ENCODE measurements around the gene WDR4. TPM values are rescaled to one million over a fixed set of nuclear protein-coding genes. Genes with fewer than 3 reads are reported as not detected.

WDR4 gene
- total and polyA plus RNA-seq, 2 of the 4 experiments (the other 2 are of a cell fraction), result 11.3 to 20.8 TPM

DNA sequence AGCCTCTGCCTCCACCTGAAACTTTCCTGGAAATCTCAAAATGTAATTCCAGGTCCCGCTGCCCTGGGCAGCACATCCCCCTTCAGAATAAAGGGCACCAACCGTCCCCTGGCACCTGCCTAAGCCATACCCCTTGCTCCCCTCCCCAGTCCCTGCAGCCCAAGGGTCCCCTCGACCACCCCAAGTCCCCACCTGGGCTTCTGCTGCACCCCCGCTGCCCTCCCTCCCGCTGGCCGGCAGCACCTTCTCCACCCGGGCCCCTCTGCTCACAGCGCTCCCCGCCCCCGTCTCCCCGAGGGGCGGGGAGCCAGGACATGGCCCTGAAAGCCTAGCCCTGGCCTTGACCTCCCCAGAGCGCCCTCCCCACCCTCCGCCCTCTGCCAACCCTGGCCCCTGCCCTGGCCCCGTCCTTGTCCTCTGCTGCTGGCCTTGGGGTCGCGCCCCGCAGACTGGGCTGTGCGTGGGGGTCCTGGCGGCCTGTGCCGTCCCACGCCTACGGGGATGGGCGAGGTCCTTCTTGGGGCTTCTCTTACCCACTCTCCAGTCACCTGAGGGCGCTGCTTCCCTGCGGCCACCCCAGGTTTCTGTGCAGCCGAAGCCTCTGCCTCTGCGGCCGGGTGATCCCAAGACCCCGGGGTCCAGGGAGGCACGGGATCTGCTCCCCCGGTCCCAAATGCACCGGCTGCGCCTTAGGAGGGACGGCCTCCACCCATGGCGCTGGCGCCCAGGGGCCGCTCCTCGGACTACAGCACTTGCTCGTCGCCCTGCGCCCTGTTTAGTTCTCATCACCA is 41.7 kb downstream of the WDR4 start:
- no peak overlapping the region for H3K4me3 ChIP-seq (ENCODE audit: insufficient read depth, low read depth, low read length)
- H3K56ac ChIP-seq (ENCODE audit: extremely low read depth, insufficient read depth, low read length), result no peak overlapping the region
- dilution Hi-C loops (cut with HindIII; ENCODE audit: low sequenced_read_pairs, unreplicated experiment), result no loop called here
- no peak overlapping the region for H2BK120ac ChIP-seq (ENCODE audit: low read depth, low read length)
- H4K5ac ChIP-seq (ENCODE audit: low read depth, low read length), result no peak overlapping the region
- H4K20me1 ChIP-seq (ENCODE audit: insufficient read depth, low read length), result peaks cover 10% of the 10 kb centered on the region; the same call in 1 of the 2 replicates
- H2AFZ ChIP-seq (replicated peaks; ENCODE audit: low read length, poor library complexity), result no peak overlapping the region
- no peak overlapping the region for H3K4me2 ChIP-seq (ENCODE audit: low read depth, low read length)
- no peak overlapping the region for H3K9ac ChIP-seq (ENCODE audit: low read depth, low read length)
- ATAC-seq (ENCODE audit: low read depth) (no peak), DNase-seq (no peak)
- H3K79me1 ChIP-seq (ENCODE audit: low read depth in 1 of 2, low read length in 2 of 2), result peaks cover 0 to 12% of the 10 kb centered on the region in 2 experiments; a peak in 2 of 4 replicates
- H2BK5ac ChIP-seq (ENCODE audit: low read depth, low read length, poor library complexity, severe bottlenecking), result no peak overlapping the region
- H3K14ac ChIP-seq (replicated peaks; ENCODE audit: low read depth, low read length), result no peak overlapping the region
- intact Hi-C loops (cut with micrococcal nuclease), result no loop called here
- ChIA-PET CTCF (no interaction called here), POLR2A (ENCODE audit: unreplicated experiment) (no interaction called here)
- H3K4ac ChIP-seq (ENCODE audit: low read depth, low read length), result no peak overlapping the region
- no peaks in the 10 kb centered on the region for H3K27me3 ChIP-seq (ENCODE audit: control insufficient read depth, insufficient read depth, low read length)
- no peak overlapping the region for H2AK9ac ChIP-seq (replicated peaks; ENCODE audit: low read depth, low read length, poor library complexity)
- WGBS, 2 experiments (ENCODE audit: extremely low coverage in 2 of 2, insufficient read length in 1 of 2), result 64% methylated on average over 26 of the region's 42 CpGs; no CpG with 5 or more reads in 1 of the 2 experiments
- H2BK20ac ChIP-seq (ENCODE audit: low read depth, low read length), result no peak overlapping the region
- no peak overlapping the region for H3K23ac ChIP-seq (ENCODE audit: low read depth, low read length)
- peaks cover 17% of the 10 kb centered on the region; the same call in 1 of the 2 replicates for H3K9me1 ChIP-seq (ENCODE audit: insufficient read depth, low read length)
- TF ChIP-seq CHD1 (IDR thresholded peaks at IDR 0.05; ENCODE audit: low read depth, low read length), result no peak
- TF ChIP-seq RFX5 (IDR thresholded peaks at IDR 0.05; ENCODE audit: low read depth, low read length), result no peak
- no peak overlapping the region for H3K18ac ChIP-seq (ENCODE audit: low read depth, low read length)
- no peak overlapping the region for H3K27ac ChIP-seq (ENCODE audit: insufficient read depth, low read length)
- H3K9me3 ChIP-seq (ENCODE audit: control insufficient read depth, insufficient read depth, low read length), result no peaks in the 10 kb centered on the region
- peaks cover 20% of the 10 kb centered on the region for H3K36me3 ChIP-seq (ENCODE audit: control insufficient read depth, insufficient read depth, low read length)
- no peak overlapping the region for H4K91ac ChIP-seq (ENCODE audit: insufficient read depth, low read depth, low read length)
- H2BK15ac ChIP-seq (ENCODE audit: low read depth, low read length), result no peak overlapping the region
- in situ Hi-C loops (cut with MboI; ENCODE audit: low sequenced_read_pairs), result loop anchor here (25.0 kb wide), 1 partner anchor 675 kb away; no protein-coding TSS in a partner anchor
- no peak overlapping the region for H2AK5ac ChIP-seq (ENCODE audit: low read depth, low read length)
- H4K8ac ChIP-seq (ENCODE audit: low read depth in 2 of 2, low read length in 2 of 2), result no peak overlapping the region
- H3K4me1 ChIP-seq (ENCODE audit: control insufficient read depth, insufficient read depth, low read length), result no peaks in the 10 kb centered on the region
- no TSS peak for BruUV-seq (replicated peaks)
